ENCODE results near the gene FREM1. TPM values are rescaled to one million over a fixed set of nuclear protein-coding genes. Genes with fewer than 3 reads are reported as not detected.

The FREM1 gene
- total and polyA plus RNA-seq, 10 of the 15 experiments (the other 5 are each of a cell fraction or from before 2014, with no cell fraction given) = 0.01 to 0.16 (median 0.08) TPM; not detected in 7

GRCh38 chr9:14690948-14691730 lies 219.1 kb downstream of the FREM1 start:
- ChIA-PET POLR2A (interaction anchor here (1.0 to 1.4 kb wide), 4 partner anchors 14 to 74 kb away, joined by 3 to 4 read pairs (median 3); no protein-coding TSS in a partner anchor), RAD21 (ENCODE audit: unreplicated experiment) (interaction anchor here (2.7 kb wide), 1 partner anchor 38 kb away, joined by 7 read pairs; no protein-coding TSS in a partner anchor), CTCF (interaction anchor here (1.6 to 5.5 kb wide), 3 partner anchors 30 to 74 kb away, joined by 7 to 20 read pairs (median 7); no protein-coding TSS in a partner anchor), SMC1A (ENCODE audit: uncharacterized antibody, unreplicated experiment) (interaction anchor here (1.1 to 2.3 kb wide), 6 partner anchors 14 to 103 kb away, joined by 3 to 7 read pairs (median 4); no protein-coding TSS in a partner anchor)
- in situ Hi-C loops (cut with MboI) (no loop called here), intact Hi-C loops (cut with micrococcal nuclease; ENCODE audit: unreplicated experiment) (loop anchor here (5.0 kb wide), 1 partner anchor 374 kb away; no protein-coding TSS in a partner anchor)
- Histone ChIP-seq H3K36me3 (ENCODE audit: control insufficient read depth in 2 of 2, insufficient read depth in 2 of 2, low read length in 1 of 2) (peaks cover 0 to 5% of the 10 kb centered on the region in 2 experiments; a peak in 2 of 4 replicates), H3K4me1 (ENCODE audit: control insufficient read depth, insufficient read depth, low read length) (peaks cover 21% of the 10 kb centered on the region), H4K20me1 (ENCODE audit: control insufficient read depth, insufficient read depth) (no peaks in the 10 kb centered on the region), H2AFZ (ENCODE audit: control insufficient read depth, low read depth, low read length) (no peak overlapping the region), H3K27ac (ENCODE audit: control insufficient read depth, insufficient read depth) (peak overlapping the region; percentile 46), H3K9me3 (replicated peaks; ENCODE audit: control insufficient read depth, insufficient read depth, low read length) (peaks cover 1% of the 10 kb centered on the region; the same call in 2 of the 3 replicates), H3K4me3 (peak overlapping the region; percentile 98), H3K4me2 (ENCODE audit: control insufficient read depth, insufficient read depth) (peak overlapping the region; percentile 86), H3K9ac (ENCODE audit: control insufficient read depth, insufficient read depth, low read length) (peak overlapping the region; percentile 23; the same call in 1 of the 2 replicates), H3K27me3 (replicated peaks in 1 of 2; ENCODE audit: control insufficient read depth in 2 of 2, insufficient read depth in 2 of 2, low read length in 1 of 2) (no peaks in the 10 kb centered on the region; a peak in 1 of 4 replicates), H3K79me2 (ENCODE audit: control insufficient read depth, insufficient read depth, low read length) (peaks cover 34% of the 10 kb centered on the region)
- FAIRE-seq (no peak), DNase-seq (ENCODE audit: low read depth, low spot score) (no peak), ATAC-seq (no peak)
- no peak for TF ChIP-seq RBBP5 (conservative IDR thresholded peaks at IDR 0.05)
- WGBS (ENCODE audit: insufficient coverage, insufficient replicate concordance, low lambda C conversion rate, missing lambda C conversion rate) = 14% methylated on average over 7 of the region's 7 CpGs
- no TSS peak for BruUV-seq (replicated peaks)

GRCh38 chr9:14687042-14687719 lies 223.0 kb downstream of the FREM1 start:
- Histone ChIP-seq H3K9ac (ENCODE audit: control insufficient read depth, insufficient read depth, low read length) (no peak overlapping the region), H3K27ac (ENCODE audit: control insufficient read depth, insufficient read depth) (peak overlapping the region; percentile 82; the same call in 1 of the 2 replicates), H4K20me1 (ENCODE audit: control insufficient read depth, insufficient read depth) (no peaks in the 10 kb centered on the region), H3K4me3 (no peak overlapping the region), H3K36me3 (ENCODE audit: control insufficient read depth in 2 of 2, insufficient read depth in 2 of 2, low read length in 1 of 2) (peaks cover 0 to 5% of the 10 kb centered on the region in 2 experiments; a peak in 2 of 4 replicates), H3K4me1 (ENCODE audit: control insufficient read depth, insufficient read depth, low read length) (peaks cover 21% of the 10 kb centered on the region), H3K9me3 (replicated peaks; ENCODE audit: control insufficient read depth, insufficient read depth, low read length) (peaks cover 1% of the 10 kb centered on the region; the same call in 2 of the 3 replicates), H2AFZ (ENCODE audit: control insufficient read depth, low read depth, low read length) (no peak overlapping the region), H3K4me2 (ENCODE audit: control insufficient read depth, insufficient read depth) (no peak overlapping the region), H3K79me2 (ENCODE audit: control insufficient read depth, insufficient read depth, low read length) (peaks cover 29% of the 10 kb centered on the region), H3K27me3 (replicated peaks in 1 of 2; ENCODE audit: control insufficient read depth in 2 of 2, insufficient read depth in 2 of 2, low read length in 1 of 2) (no peaks in the 10 kb centered on the region)
- ATAC-seq (no peak), FAIRE-seq (no peak), DNase-seq (ENCODE audit: low read depth, low spot score) (no peak)
- 83% methylated on average over 12 of the region's 12 CpGs for WGBS (ENCODE audit: insufficient coverage, insufficient replicate concordance, low lambda C conversion rate, missing lambda C conversion rate)
- ChIA-PET RAD21 (ENCODE audit: unreplicated experiment) (no interaction called here), SMC1A (ENCODE audit: uncharacterized antibody, unreplicated experiment) (interaction anchor here (0.8 to 3.6 kb wide), 6 partner anchors 11 to 81 kb away, joined by 3 to 25 read pairs (median 4); no protein-coding TSS in a partner anchor), POLR2A (interaction anchor here (0.7 kb wide), 1 partner anchor 99 kb away, joined by 3 read pairs; no protein-coding TSS in a partner anchor), CTCF (interaction anchor here (0.7 to 5.5 kb wide), 8 partner anchors 16 to 716 kb away, joined by 3 to 20 read pairs (median 4); no protein-coding TSS in a partner anchor)
- intact Hi-C loops (cut with micrococcal nuclease; ENCODE audit: unreplicated experiment) (no loop called here), in situ Hi-C loops (cut with MboI) (no loop called here)
- TF ChIP-seq ATF3 (IDR thresholded peaks at IDR 0.05; ENCODE audit: borderline replicate concordance, extremely low read depth, low read depth, low read length) (no peak), MLLT1 (IDR thresholded peaks at IDR 0.05) (0 out of 2 replicates have a peak, but pooled peaks have one; percentile 20)
- no TSS peak for BruUV-seq (replicated peaks)
